NCI-H1417 treated with DMSO at 0.1 percent for 48 hours (cell line): ENCODE measurements around the gene PM20D2.

Experiments
- DNase-seq: peaks from one replicate; lab custom pipeline; 2025; lab: John Stamatoyannopoulos, UW

Gene PM20D2

GRCh38 chr6:89204096-89204495 lies 58.2 kb downstream of the PM20D2 start:
- no peak for DNase-seq

- DNase-seq, result no peak
Observed at GRCh38 chr6:89205819-89206218, 60.0 kb downstream of the PM20D2 start.

- no peak for DNase-seq
Observed at GRCh38 chr6:89208551-89208950, 62.7 kb downstream of the PM20D2 start.

- no peak for DNase-seq
Observed at GRCh38 chr6:89209457-89209856, 63.6 kb downstream of the PM20D2 start.

- no peak for DNase-seq
Observed at GRCh38 chr6:89212472-89212871, 66.6 kb downstream of the PM20D2 start.

GRCh38 chr6:89214197-89214596 lies 68.3 kb downstream of the PM20D2 start:
- no peak for DNase-seq
